Cerebellar cortex (tissue), 1 donor: ENCODE data around the gene CNTNAP2.

Source experiments
- DNase-seq: peaks from one replicate; pipeline ENCODE4 v3.0.0-alpha.2; 2015; ENCODE audit warnings: low spot score

Gene CNTNAP2

GRCh38 chr7:146290746-146291145 lies 174.1 kb downstream of the CNTNAP2 start:
- DNase-seq = no peak

DNA sequence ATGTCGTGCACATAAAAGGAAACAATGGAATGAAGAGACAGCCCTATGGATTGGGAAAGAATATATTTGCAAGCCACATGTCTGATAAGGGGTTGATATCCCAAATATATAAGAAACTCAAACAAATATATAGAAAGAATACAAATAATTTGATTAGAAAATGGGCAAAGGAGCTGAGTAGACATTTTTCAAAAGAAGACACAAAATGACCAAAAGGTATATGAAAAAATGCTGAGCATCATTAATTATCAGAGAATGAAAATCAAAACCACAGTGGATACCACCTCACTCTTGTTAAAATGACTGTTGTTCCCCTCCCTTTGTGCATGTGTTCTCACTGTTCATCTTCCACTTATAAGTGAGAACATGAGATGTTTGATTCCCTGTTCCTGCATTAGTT lies 175.3 kb downstream of the CNTNAP2 start:
- no peak for DNase-seq

GRCh38 chr7:146296028-146296427 lies 179.4 kb downstream of the CNTNAP2 start:
- no peak for DNase-seq

DNA sequence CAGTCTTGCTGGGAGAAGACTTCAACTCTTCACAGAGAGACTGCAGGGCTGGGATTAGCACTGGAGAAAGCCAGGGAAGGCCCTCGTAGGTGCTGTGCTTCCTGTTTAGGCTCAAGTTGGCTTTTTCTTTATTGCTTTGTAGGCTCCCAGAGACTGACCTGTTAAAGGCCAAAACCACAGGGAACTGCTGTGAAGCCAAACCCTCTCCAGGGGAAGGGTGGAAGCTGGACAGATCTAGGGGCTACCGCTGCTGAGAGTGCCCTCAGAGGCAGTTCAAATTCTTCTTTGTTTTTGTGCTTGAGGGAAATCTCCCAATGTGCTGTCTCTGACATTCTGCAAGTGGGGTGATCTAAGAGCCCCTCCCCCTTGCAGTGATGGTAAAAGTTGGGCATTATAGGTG lies 198.4 kb downstream of the CNTNAP2 start:
- DNase-seq = no peak

- DNase-seq = no peak
Measured at GRCh38 chr7:146319629-146320028, 203.0 kb downstream of the CNTNAP2 start.

DNA sequence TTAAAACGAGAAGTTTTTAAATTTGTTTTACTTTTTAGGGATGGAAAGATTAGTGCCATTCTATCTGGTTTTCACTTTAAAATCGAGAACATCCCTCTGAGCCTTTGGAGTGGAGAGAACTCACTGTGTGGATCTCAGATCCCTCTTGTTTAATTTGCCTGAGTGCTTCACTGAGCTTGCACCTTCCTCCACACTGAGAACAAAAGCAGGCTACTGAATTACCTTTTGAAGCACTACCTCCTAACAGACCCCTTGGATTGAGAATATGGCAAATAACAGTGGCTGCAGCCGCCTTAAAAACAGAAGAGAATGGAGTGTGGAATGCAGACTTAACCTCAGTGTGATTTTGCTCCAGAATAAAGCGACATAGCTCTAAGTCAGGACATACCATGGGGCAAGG lies 204.7 kb downstream of the CNTNAP2 start:
- no peak for DNase-seq

GRCh38 chr7:146331369-146331768 lies 214.8 kb downstream of the CNTNAP2 start:
- DNase-seq = no peak

GRCh38 chr7:146345251-146345650 lies 228.7 kb downstream of the CNTNAP2 start:
- no peak for DNase-seq

GRCh38 chr7:146346096-146346495 lies 229.5 kb downstream of the CNTNAP2 start:
- DNase-seq = no peak

GRCh38 chr7:146355216-146355615 lies 238.6 kb downstream of the CNTNAP2 start:
- DNase-seq = no peak

GRCh38 chr7:146359176-146359575 lies 242.6 kb downstream of the CNTNAP2 start:
- no peak for DNase-seq

DNA sequence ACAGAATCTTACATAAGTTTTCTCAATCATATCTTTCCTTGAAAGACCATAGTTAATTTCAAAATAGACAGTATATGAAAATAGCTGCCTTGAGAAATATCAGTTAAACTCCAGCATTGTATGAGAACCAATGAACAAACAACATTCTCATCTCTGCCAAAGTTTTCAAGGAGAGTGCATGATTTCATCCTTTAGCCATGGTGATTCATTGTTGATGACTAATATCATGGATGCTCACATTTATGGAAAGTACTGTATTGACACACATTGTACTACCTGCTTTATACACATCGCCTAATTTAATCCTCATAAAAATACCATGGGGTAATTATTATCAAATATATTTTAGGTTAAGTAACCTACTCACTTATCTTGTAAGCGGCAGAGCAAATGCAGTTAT lies 250.3 kb downstream of the CNTNAP2 start:
- no peak for DNase-seq

DNA sequence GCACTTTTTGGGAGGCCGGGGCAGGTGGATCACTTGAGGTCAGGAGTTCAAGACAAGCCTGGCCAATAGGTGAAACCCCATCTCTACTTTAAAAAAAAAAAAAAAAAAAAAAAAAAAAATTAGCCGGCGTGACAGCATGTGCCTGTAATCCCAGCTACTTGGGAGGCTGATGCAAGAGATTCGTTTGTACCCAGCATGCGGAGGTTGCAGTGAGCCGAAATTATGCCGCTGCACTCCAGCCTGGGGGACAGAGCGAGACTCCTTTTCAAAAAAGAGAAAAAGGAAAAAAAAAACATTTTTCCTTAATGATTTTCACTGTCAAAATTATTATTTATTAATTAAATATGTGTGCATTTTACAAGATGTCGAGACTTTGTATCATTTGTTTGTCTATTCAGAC lies 253.6 kb downstream of the CNTNAP2 start:
- DNase-seq = no peak

DNA sequence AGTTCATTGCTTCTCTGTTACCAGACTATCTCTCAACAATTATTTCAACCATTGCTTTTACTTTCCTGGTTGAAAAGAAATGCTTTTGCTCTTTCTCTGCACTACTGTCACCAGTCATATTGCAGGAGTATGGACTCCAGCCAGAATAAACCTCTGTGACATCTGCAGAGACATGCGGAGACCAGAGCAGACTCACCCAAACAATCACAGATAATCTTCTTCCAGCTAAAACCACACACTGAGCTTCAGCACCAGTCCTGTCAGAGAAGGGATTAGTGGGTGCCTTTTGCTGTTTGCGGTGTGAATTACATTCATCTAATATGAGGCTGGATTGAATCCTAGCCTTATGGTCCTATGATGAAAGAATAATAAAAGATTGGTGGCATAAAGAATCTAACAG lies 258.6 kb downstream of the CNTNAP2 start:
- DNase-seq = no peak

DNA sequence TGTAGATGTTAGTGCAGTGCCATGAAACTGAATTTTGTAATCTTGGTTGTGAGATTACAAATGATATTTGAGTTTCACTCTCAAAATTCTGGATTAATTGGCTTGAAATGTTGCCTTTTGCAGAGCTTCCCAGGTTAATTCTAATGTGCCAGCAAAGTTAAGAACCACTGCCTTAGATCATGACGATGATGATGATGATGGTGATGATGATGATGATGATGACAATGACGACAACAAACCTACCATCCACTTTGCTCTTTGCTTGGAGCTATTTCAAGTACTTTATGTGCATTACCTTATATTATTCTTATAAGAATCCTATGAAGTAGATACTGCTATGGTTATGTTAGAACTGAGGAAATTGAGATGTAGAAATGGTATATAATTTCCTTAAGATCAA lies 261.6 kb downstream of the CNTNAP2 start:
- DNase-seq = no peak

DNA sequence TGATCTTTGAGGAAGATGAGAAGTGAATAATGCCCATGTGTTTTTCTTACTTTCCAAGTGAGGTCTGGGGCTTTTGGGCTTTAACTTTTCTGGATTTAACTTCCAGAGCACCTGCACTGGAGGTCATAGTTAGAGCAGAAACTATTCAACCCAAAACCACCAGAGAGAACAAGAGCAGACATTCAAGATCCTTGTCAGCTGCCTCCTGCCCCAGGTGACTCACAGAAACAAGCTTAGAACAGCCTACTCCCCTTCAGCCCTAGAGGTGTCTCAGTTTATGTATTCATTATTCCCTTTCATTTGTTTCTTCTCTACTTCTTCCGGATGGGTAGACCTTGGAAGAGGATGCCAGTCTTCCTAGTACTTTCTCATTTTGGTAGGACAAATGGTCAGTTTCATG lies 270.5 kb downstream of the CNTNAP2 start:
- DNase-seq = no peak

- DNase-seq = no peak
Measured at GRCh38 chr7:146388928-146389327, 272.3 kb downstream of the CNTNAP2 start.

DNA sequence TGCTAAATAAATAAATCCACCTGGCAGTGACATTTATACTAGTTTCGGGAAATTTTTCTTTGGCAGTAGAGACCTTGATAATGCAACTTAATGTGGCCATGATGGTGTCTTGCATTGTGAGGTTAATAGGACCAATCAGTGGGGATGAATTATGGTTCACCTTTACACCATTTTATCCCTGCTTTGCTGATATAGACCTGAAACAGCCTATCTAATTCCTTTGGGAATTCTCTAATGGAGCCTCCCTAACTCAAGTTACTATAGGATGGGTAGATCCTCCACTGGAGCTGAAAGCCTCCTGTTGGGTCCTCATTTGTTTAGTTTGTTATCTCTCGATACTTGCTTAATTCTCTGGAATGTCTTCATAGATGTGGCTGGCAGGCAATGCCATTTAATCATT lies 276.7 kb downstream of the CNTNAP2 start:
- DNase-seq = no peak

DNA sequence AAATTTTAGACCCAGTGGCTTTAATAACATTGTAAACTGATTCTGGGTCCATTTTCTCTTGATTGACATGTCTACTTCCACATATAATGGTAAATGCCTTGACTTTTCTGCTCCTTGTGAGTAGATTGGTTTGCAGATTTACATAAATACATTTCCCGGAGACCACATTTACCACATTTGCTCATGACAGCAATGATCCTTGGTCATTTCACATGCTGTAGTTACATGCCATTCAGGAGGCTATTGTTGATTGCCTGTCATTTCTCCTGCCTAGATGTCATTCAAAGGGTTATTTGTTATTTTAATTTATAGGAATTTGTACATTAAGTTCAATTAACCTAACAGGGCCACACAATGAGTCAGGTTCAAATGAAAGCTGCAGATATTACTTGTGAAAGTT lies 280.5 kb downstream of the CNTNAP2 start:
- DNase-seq = no peak

- DNase-seq = no peak
Measured at GRCh38 chr7:146401939-146402338, 285.3 kb downstream of the CNTNAP2 start.

DNA sequence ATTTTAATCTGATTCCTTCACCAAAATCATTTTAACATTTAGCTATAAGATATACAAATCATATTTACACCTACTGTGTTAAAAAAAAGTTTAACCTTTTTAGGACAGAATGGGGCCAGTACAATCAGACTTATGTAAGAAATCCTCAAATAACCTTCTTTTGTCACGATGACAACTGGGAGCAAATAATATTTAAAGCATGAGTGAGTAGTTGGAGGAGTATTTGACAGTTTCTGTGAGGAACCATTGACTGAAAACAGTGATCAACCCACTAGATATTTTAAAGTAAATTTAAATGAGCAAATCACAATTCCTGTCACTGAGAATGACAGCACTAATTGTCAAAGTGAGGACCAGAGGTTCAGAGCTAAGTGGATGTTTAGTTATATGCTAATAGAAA lies 289.1 kb downstream of the CNTNAP2 start:
- no peak for DNase-seq

DNA sequence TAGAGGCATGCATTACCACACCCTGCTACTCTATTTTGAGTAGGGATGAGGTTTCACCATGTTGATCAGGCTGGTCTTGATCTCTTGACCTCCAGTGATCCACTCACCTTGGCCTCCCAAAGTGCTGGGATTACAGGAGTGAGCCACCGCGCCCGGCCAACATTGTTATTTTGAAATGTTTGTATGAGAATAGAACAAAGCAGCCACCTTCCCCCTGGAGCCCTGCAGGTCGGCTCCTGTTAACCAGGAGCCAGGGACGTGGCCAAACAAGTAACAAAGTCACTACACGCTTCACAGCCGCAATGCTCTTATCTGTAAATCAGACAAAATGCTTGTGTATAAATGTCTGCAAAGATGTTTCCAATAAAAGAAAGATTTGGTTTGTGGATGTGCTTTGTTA lies 295.4 kb downstream of the CNTNAP2 start:
- DNase-seq = no peak

DNA sequence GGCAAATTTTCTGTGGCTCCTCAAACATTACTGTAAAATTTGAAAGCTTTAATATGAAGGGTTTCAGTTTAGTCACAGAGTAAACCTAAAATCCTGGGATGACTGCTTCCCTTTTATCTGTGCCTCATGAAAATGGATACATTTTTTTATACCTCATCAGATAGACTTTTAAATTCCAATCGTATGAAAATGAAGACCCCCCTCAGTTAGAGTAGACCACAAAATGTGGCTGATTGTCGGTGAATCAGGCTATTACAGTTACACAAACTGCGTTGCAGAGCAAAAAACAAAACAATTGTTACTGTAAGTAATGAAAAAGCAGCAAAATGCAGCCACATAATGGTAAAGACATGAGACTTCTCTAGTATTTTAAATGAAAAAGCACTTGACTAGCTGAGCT lies 296.2 kb downstream of the CNTNAP2 start:
- no peak for DNase-seq

DNA sequence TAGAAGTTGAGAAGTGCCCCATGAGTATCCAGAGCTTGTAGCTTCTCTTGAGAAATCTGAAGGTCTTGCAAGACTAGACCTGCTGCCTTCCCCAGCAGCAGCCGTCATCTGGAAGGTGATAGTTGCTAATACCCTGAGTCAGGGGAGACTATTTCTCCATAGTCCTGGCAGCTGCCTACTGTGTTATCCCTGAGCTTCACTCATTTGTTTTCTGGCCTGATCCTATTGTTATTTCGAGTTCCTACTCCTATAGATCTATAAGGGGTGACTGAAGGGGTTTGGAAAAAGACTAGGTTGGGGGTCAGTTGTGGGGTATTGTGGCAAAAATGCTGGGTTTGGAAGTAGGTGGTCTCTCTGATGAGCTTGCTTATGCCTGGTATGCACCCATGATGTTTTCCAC lies 297.8 kb downstream of the CNTNAP2 start:
- DNase-seq = no peak

DNA sequence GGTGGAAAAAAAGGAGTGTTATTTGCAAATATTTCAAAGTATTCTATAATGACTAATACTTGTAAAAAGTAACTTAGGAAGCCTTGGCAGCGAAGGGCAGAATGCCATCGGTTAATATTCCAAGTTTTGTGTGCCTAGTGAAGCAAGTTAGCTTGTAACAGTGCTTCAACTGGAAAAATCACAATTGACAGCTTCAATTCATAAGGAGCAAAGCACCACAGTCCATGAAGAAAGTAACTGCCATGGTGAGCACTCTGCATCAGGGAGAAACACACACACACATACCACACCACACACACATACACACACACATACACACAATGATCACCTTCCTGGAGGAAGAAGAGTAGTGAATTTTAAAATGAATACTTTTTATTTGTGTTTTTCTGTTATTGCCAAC lies 298.3 kb downstream of the CNTNAP2 start:
- DNase-seq = no peak
